H9 (cell line): ENCODE results near the gene KLK2. TPM values are rescaled to one million over a fixed set of nuclear protein-coding genes. Genes with fewer than 3 reads are reported as not detected.

ENCODE experiments used
- DNase-seq: peaks from one replicate; pipeline ENCODE4 v3.0.0-alpha.2; 2017
- H2AFZ ChIP-seq: one replicate; pipeline ENCODE4 v1.6.1; 2013; ENCODE audit warnings: mild to moderate bottlenecking, low read length, control low read depth, moderate library complexity
- H2AK5ac ChIP-seq: 2 replicates; pipeline ENCODE4 v1.6.1; 2013; ENCODE audit warnings: low read length, control low read depth, mixed read lengths; ENCODE audit not compliant: insufficient read length
- H2BK120ac ChIP-seq: one replicate; pipeline ENCODE4 v1.6.1; 2013; ENCODE audit warnings: low read depth, mild to moderate bottlenecking, low read length, control low read depth, inconsistent platforms; ENCODE audit not compliant: poor library complexity, severe bottlenecking
- H2BK12ac ChIP-seq: 2 replicates; pipeline ENCODE4 v1.6.1; 2013; ENCODE audit warnings: low read length, control low read depth, mixed read lengths, low read depth; ENCODE audit not compliant: insufficient read length
- H2BK15ac ChIP-seq: 2 replicates; pipeline ENCODE4 v1.6.1; 2013; ENCODE audit warnings: low read depth, low read length, control low read depth
- H2BK20ac ChIP-seq: one replicate; pipeline ENCODE4 v1.6.1; 2013; ENCODE audit warnings: low read depth, mild to moderate bottlenecking, low read length, control low read depth, inconsistent platforms; ENCODE audit not compliant: poor library complexity, severe bottlenecking
- H2BK5ac ChIP-seq: 2 replicates; pipeline ENCODE4 v1.6.1; 2013; ENCODE audit warnings: low read length, control low read depth, mixed read lengths; ENCODE audit not compliant: insufficient read length
- H3K14ac ChIP-seq: 2 replicates; pipeline ENCODE4 v1.6.1; 2013; ENCODE audit warnings: low read length, control low read depth; ENCODE audit not compliant: insufficient read depth
- H3K18ac ChIP-seq: 2 replicates; pipeline ENCODE4 v1.6.1; 2013; ENCODE audit warnings: low read depth, mild to moderate bottlenecking, mixed read lengths, low read length, control low read depth; ENCODE audit not compliant: insufficient read length
- H3K23ac ChIP-seq: 2 replicates; pipeline ENCODE4 v1.6.1; 2013; ENCODE audit warnings: low read length, control low read depth, mixed read lengths, low read depth; ENCODE audit not compliant: insufficient read length
- H3K23me2 ChIP-seq: 2 replicates; pipeline ENCODE4 v1.6.1; 2013; ENCODE audit warnings: low read depth, mild to moderate bottlenecking, mixed read lengths, low read length, control low read depth; ENCODE audit not compliant: insufficient read length, poor library complexity, severe bottlenecking
- H3K27ac ChIP-seq: 2 replicates; pipeline ENCODE4 v1.5.1; 2013; ENCODE audit warnings: low read length, control low read depth, mixed read lengths, low read depth; ENCODE audit not compliant: insufficient read length
- H3K27me3 ChIP-seq: 2 replicates; pipeline ENCODE4 v1.6.1; 2013; ENCODE audit warnings: low read length, control low read depth, inconsistent platforms; ENCODE audit not compliant: insufficient read depth
- H3K4ac ChIP-seq: 2 replicates; pipeline ENCODE4 v1.6.1; 2013; ENCODE audit warnings: low read depth, mild to moderate bottlenecking, control low read depth, inconsistent platforms, low read length, moderate library complexity
- H3K4me1 ChIP-seq: 2 replicates; pipeline ENCODE4 v1.6.1; 2013; ENCODE audit warnings: low read length, control low read depth, inconsistent platforms; ENCODE audit not compliant: insufficient read depth
- H3K4me2 ChIP-seq: 2 replicates; pipeline ENCODE4 v1.6.1; 2013; ENCODE audit warnings: low read length, control low read depth, mixed read lengths; ENCODE audit not compliant: insufficient read length, insufficient read depth
- H3K56ac ChIP-seq: 2 replicates; pipeline ENCODE4 v1.6.1; 2013; ENCODE audit warnings: low read depth, mild to moderate bottlenecking, mixed read lengths, low read length, control low read depth; ENCODE audit not compliant: insufficient read length
- H3K79me1 ChIP-seq: 2 replicates; pipeline ENCODE4 v1.6.1; 2013; ENCODE audit warnings: low read depth, mild to moderate bottlenecking, moderate library complexity, low read length, control low read depth, inconsistent platforms; ENCODE audit not compliant: insufficient read depth, poor library complexity, severe bottlenecking
- H3K79me2 ChIP-seq: 2 replicates; pipeline ENCODE4 v1.6.1; 2013; ENCODE audit warnings: low read length, control low read depth, inconsistent platforms; ENCODE audit not compliant: insufficient read depth
- H3K9ac ChIP-seq: 2 replicates; pipeline ENCODE4 v1.6.1; 2013; ENCODE audit warnings: low read length, control low read depth, mixed read lengths; ENCODE audit not compliant: insufficient read length; ENCODE audit errors: extremely low read depth
- H3K9me3 ChIP-seq: one replicate; pipeline ENCODE4 v1.6.1; 2013; ENCODE audit warnings: low read depth, low read length, inconsistent platforms; ENCODE audit not compliant: control insufficient read depth
- H3T11ph ChIP-seq: one replicate; pipeline ENCODE4 v1.6.1; 2013; ENCODE audit warnings: mild to moderate bottlenecking, low read length, control low read depth, inconsistent platforms
- H4K20me1 ChIP-seq: one replicate; pipeline ENCODE4 v1.6.1; 2013; ENCODE audit not compliant: control insufficient read depth, insufficient read length, insufficient read depth
- H4K5ac ChIP-seq: 2 replicates; pipeline ENCODE4 v1.6.1; 2013; ENCODE audit warnings: low read depth, mild to moderate bottlenecking, mixed read lengths, low read length, control low read depth; ENCODE audit not compliant: insufficient read length
- H4K8ac ChIP-seq: replicated peaks from 2 replicates; pipeline ENCODE4 v1.6.1; 2013; ENCODE audit warnings: low read length, control low read depth, mixed read lengths, low read depth; ENCODE audit not compliant: insufficient read length
- H4K91ac ChIP-seq: 2 replicates; pipeline ENCODE4 v1.6.1; 2013; ENCODE audit warnings: low read depth, mild to moderate bottlenecking, moderate library complexity, mixed read lengths, low read length, control low read depth; ENCODE audit not compliant: insufficient read length
- H3K27ac Mint-ChIP-seq, 3 experiments: 2 replicates in 2 of 3; 3 replicates in 1 of 3; pipeline ENCODE4 v1.8.0; 2020 to 2021; ENCODE audit warnings: mixed read lengths in 3 of 3, mild to moderate bottlenecking in 1 of 3, moderate library complexity in 1 of 3
- H3K27me3 Mint-ChIP-seq: 2 replicates; pipeline ENCODE4 v1.8.0; 2021; ENCODE audit warnings: low read depth, mild to moderate bottlenecking, moderate library complexity, mixed read lengths
- H3K36me3 Mint-ChIP-seq, 3 experiments: 2 replicates in 2 of 3; 3 replicates in 1 of 3; pipeline ENCODE4 v1.8.0; 2020 to 2021; ENCODE audit warnings: low read depth in 3 of 3, mixed read lengths in 3 of 3; ENCODE audit not compliant: insufficient read depth in 1 of 3
- H3K4me1 Mint-ChIP-seq, 2 experiments: 2 replicates each; pipeline ENCODE4 v1.8.0; 2020; ENCODE audit warnings: mixed read lengths in 2 of 2
- H3K4me3 Mint-ChIP-seq, 2 experiments: 2 replicates in 1 of 2; 3 replicates in 1 of 2; pipeline ENCODE4 v1.8.0; 2020 to 2021; ENCODE audit warnings: mild to moderate bottlenecking in 2 of 2, mixed read lengths in 2 of 2, moderate library complexity in 1 of 2
- H3K9me3 Mint-ChIP-seq, 2 experiments: 2 replicates in 1 of 2; 3 replicates in 1 of 2; pipeline ENCODE4 v1.8.0; 2020; ENCODE audit warnings: mild to moderate bottlenecking in 2 of 2, mixed read lengths in 2 of 2, moderate library complexity in 1 of 2
- CTCF ChIP-seq: fragments of 200-600 bp; sonication (generic); conservative IDR thresholded peaks from 3 replicates; pipeline ENCODE4 v1.8.0; 2021; ENCODE audit warnings: antibody characterized with exemption, mild to moderate bottlenecking
- WGBS: extraction: QIAGEN DNeasy Blood & Tissue Kit; methylation state at CpG from one replicate; pipeline ENCODE4 v1.1.7; 2013; ENCODE audit warnings: missing lambda C conversion rate, low lambda C conversion rate, mixed read lengths; ENCODE audit not compliant: insufficient read length; ENCODE audit errors: extremely low coverage; 5-methylcytosine and 5-hydroxymethylcytosine counted together
- total RNA-seq: library from RNA; stranded (reverse); gene quantifications from 2 replicates; pipeline ENCODE4 v1.2.1, GENCODE V29; 2021

Gene KLK2
- total RNA-seq, 1 experiment from 2014 or later, result not detected

GRCh38 chr19:50916069-50916468, 42.8 kb downstream of the KLK2 start:
- Histone ChIP-seq H3K4me1 (no peaks in the 10 kb centered on the region), H2BK12ac (no peak overlapping the region), H3K23ac (no peak overlapping the region), H2BK120ac (no peak overlapping the region), H3K14ac (no peak overlapping the region), H2AK5ac (no peak overlapping the region), H2BK5ac (no peak overlapping the region), H3K27me3 (peaks cover 21% of the 10 kb centered on the region; the same call in 1 of the 2 replicates), H3K79me1 (no peaks in the 10 kb centered on the region), H2BK20ac (no peak overlapping the region), H3K4me2 (no peak overlapping the region), H3K18ac (no peak overlapping the region), H4K5ac (no peak overlapping the region), H4K8ac (no peak overlapping the region), H2AFZ (no peak overlapping the region), H3K4ac (no peak overlapping the region), H3K9ac (no peak overlapping the region), H4K20me1 (no peaks in the 10 kb centered on the region), H4K91ac (no peak overlapping the region), H3K9me3 (no peaks in the 10 kb centered on the region), H3K56ac (no peak overlapping the region), H2BK15ac (no peak overlapping the region), H3T11ph (no peak overlapping the region), H3K27ac (no peak overlapping the region), H3K23me2 (no peaks in the 10 kb centered on the region), H3K79me2 (no peaks in the 10 kb centered on the region)
- no peak overlapping the region; a peak in 1 of 5 replicates for H3K4me3 Mint-ChIP-seq
- no peaks in the 10 kb centered on the region; a peak in 1 of 4 replicates for H3K4me1 Mint-ChIP-seq
- no CpG with 5 or more reads among the region's 2 CpGs for WGBS
- H3K9me3 Mint-ChIP-seq, result no peaks in the 10 kb centered on the region
- DNase-seq, result no peak
- no peak overlapping the region for H3K27ac Mint-ChIP-seq
- TF ChIP-seq CTCF, result no peak
- peaks cover 43% of the 10 kb centered on the region for H3K27me3 Mint-ChIP-seq
- no peaks in the 10 kb centered on the region for H3K36me3 Mint-ChIP-seq
